ENCODE data around the gene MDC1. TPM values are rescaled to one million over a fixed set of nuclear protein-coding genes. Genes with fewer than 3 reads are reported as not detected.

The MDC1 gene
- total and polyA plus RNA-seq, 2 of the 13 experiments (the other 11 are each of a cell fraction or from before 2014, with no cell fraction given): 8.4 to 14.0 TPM

DNA sequence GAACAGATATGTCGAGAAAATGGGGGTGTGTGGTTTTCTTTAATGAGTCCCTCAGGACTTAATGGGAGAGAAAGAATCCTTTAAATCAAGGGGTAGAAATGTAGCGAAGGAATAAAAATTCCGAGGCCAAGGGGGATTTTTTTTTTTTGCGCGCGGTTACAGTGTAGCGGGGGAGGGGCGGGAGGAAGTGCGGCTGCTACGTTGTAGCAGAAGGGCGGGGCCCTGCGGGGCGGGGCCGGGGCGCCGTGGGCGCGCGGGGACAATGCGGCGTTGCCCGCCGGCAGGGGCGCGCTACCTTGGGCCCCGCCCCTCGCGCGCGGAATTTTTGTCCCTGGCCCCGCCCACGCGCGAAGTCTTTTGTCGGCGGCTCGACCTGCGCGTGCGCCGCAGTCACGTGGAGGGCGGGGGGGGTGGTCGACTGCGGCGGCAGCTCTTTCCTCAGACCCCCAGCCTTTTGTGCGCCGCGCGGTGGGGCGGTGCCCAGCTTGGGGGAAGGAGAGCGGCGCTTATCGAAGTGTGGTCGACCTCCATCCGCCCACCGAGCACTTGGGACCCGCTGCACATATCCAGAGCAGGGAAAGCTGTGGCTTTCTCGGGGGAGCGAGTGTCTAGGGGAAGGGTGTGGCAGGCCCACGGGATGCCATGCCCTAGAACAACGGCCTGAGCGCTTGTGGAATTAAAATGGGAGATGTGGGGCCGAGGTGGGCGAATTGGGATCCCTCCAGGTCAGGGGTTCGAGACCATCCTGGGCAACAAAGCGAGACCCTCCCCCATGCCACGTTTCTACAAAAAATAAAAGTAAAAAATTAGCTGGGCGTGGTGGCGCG is 4.3 kb upstream of the MDC1 start (continued):
- TF ChIP-seq NR2F2 (IDR thresholded peaks at IDR 0.05; ENCODE audit: borderline replicate concordance, low read depth) (no peak), PTBP1 (IDR thresholded peaks at IDR 0.05; ENCODE audit: low read depth, low read length, poor library complexity, severe bottlenecking) (no peak), SMAD1 (CRISPR knock-in tag; IDR thresholded peaks at IDR 0.05; ENCODE audit: borderline replicate concordance, low read depth) (no peak), PAX8 (CRISPR knock-in tag; IDR thresholded peaks at IDR 0.05; ENCODE audit: borderline replicate concordance) (no peak), ZNF512B (CRISPR knock-in tag; IDR thresholded peaks at IDR 0.05; ENCODE audit: borderline replicate concordance) (no peak), NCOA5 (CRISPR knock-in tag; IDR thresholded peaks at IDR 0.05) (no peak), ZFX (CRISPR knock-in tag; IDR thresholded peaks at IDR 0.05; ENCODE audit: low read depth) (0 out of 2 replicates have a peak, but pooled peaks have one; percentile 18), RAD51 (IDR thresholded peaks at IDR 0.05; ENCODE audit: borderline replicate concordance) (peak; percentile 63), ZBTB34 (CRISPR knock-in tag; IDR thresholded peaks at IDR 0.05) (no peak; the same call in 1 of the 2 replicates), ZNF878 (CRISPR knock-in tag; IDR thresholded peaks at IDR 0.05) (0 out of 2 replicates have a peak, but pooled peaks have one; percentile 50), ZNF143 (CRISPR knock-in tag; IDR thresholded peaks at IDR 0.05) (0 out of 2 replicates have a peak, but pooled peaks have one; percentile 40), ARID2 (CRISPR knock-in tag; IDR thresholded peaks at IDR 0.05; ENCODE audit: borderline replicate concordance) (peak; percentile 36; the same call in 1 of the 2 replicates), ZNF441 (CRISPR knock-in tag; IDR thresholded peaks at IDR 0.05; ENCODE audit: borderline replicate concordance) (no peak), ZNF180 (CRISPR knock-in tag; IDR thresholded peaks at IDR 0.05; ENCODE audit: borderline replicate concordance, low read depth) (no peak), SSRP1 (CRISPR knock-in tag; IDR thresholded peaks at IDR 0.05) (no peak), HMG20B (CRISPR knock-in tag; conservative IDR thresholded peaks at IDR 0.05) (no peak), ZNF468 (CRISPR knock-in tag; IDR thresholded peaks at IDR 0.05) (no peak)
- TF ChIP-seq, protein P1, sequence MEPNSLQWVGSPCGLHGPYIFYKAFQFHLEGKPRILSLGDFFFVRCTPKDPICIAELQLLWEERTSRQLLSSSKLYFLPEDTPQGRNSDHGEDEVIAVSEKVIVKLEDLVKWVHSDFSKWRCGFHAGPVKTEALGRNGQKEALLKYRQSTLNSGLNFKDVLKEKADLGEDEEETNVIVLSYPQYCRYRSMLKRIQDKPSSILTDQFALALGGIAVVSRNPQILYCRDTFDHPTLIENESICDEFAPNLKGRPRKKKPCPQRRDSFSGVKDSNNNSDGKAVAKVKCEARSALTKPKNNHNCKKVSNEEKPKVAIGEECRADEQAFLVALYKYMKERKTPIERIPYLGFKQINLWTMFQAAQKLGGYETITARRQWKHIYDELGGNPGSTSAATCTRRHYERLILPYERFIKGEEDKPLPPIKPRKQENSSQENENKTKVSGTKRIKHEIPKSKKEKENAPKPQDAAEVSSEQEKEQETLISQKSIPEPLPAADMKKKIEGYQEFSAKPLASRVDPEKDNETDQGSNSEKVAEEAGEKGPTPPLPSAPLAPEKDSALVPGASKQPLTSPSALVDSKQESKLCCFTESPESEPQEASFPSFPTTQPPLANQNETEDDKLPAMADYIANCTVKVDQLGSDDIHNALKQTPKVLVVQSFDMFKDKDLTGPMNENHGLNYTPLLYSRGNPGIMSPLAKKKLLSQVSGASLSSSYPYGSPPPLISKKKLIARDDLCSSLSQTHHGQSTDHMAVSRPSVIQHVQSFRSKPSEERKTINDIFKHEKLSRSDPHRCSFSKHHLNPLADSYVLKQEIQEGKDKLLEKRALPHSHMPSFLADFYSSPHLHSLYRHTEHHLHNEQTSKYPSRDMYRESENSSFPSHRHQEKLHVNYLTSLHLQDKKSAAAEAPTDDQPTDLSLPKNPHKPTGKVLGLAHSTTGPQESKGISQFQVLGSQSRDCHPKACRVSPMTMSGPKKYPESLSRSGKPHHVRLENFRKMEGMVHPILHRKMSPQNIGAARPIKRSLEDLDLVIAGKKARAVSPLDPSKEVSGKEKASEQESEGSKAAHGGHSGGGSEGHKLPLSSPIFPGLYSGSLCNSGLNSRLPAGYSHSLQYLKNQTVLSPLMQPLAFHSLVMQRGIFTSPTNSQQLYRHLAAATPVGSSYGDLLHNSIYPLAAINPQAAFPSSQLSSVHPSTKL (CRISPR knock-in tag; IDR thresholded peaks at IDR 0.05): peak; percentile 69; the same call in 1 of the 2 replicates

Data from HepG2 (cell line).